Ishikawa (cell line): ENCODE measurements around the gene ADAM19.

Experiments used
- CEBPB ChIP-seq: IDR thresholded peaks from 2 replicates; pipeline ENCODE4 v1.6.1; 2012
- CREB1 ChIP-seq: IDR thresholded peaks from 2 replicates; pipeline ENCODE4 v1.6.1; 2012; ENCODE audit warnings: low read depth
- EGR1 ChIP-seq: IDR thresholded peaks from 2 replicates; pipeline ENCODE4 v1.6.1; 2012
- EP300 ChIP-seq: IDR thresholded peaks from 2 replicates; pipeline ENCODE4 v1.6.1; 2012; ENCODE audit warnings: borderline replicate concordance
- FOXM1 ChIP-seq: IDR thresholded peaks from 2 replicates; pipeline ENCODE4 v1.6.1; 2012; ENCODE audit warnings: low read depth, borderline replicate concordance
- MAX ChIP-seq: IDR thresholded peaks from 2 replicates; pipeline ENCODE4 v1.6.1; 2012
- NFIC ChIP-seq: IDR thresholded peaks from 2 replicates; pipeline ENCODE4 v1.6.1; 2012
- RAD21 ChIP-seq: IDR thresholded peaks from 2 replicates; pipeline ENCODE4 v1.6.1; 2012; ENCODE audit warnings: low read depth
- REST ChIP-seq: IDR thresholded peaks from 2 replicates; pipeline ENCODE4 v1.6.1; 2012; ENCODE audit warnings: low read depth, mild to moderate bottlenecking
- TAF1 ChIP-seq: IDR thresholded peaks from 2 replicates; pipeline ENCODE4 v1.6.1; 2012; ENCODE audit warnings: low read depth, mild to moderate bottlenecking
- TCF12 ChIP-seq: IDR thresholded peaks from 2 replicates; pipeline ENCODE4 v1.6.1; 2012; ENCODE audit warnings: low read depth
- TEAD4 ChIP-seq: IDR thresholded peaks from 2 replicates; pipeline ENCODE4 v1.6.1; 2012
- USF1 ChIP-seq: IDR thresholded peaks from 2 replicates; pipeline ENCODE4 v1.6.1; 2012
- YY1 ChIP-seq: IDR thresholded peaks from 2 replicates; pipeline ENCODE4 v1.6.1; 2012; ENCODE audit warnings: low read depth
- ZBTB7A ChIP-seq: IDR thresholded peaks from 2 replicates; pipeline ENCODE4 v1.6.1; 2012; ENCODE audit warnings: low read depth

The ADAM19 gene

GRCh38 chr5:157455057-157455456 lies 120.5 kb downstream of the ADAM19 start:
- TF ChIP-seq TEAD4 (no peak), USF1 (no peak), CEBPB (no peak), TCF12 (no peak), YY1 (no peak), CREB1 (no peak), REST (no peak), EP300 (no peak), EGR1 (no peak)

GRCh38 chr5:157454273-157454672 lies 121.3 kb downstream of the ADAM19 start:
- TF ChIP-seq TEAD4 (no peak), CREB1 (no peak), CEBPB (no peak)

- no peak for TF ChIP-seq EGR1
These were observed 123.8 kb downstream of the ADAM19 start for GRCh38 chr5:157451806-157452205.

GRCh38 chr5:157450024-157450423 lies 125.6 kb downstream of the ADAM19 start:
- no peak for TF ChIP-seq TEAD4
- TF ChIP-seq CEBPB: no peak
- TF ChIP-seq TAF1: no peak
- TF ChIP-seq TCF12: no peak
- TF ChIP-seq USF1: no peak
- no peak for TF ChIP-seq CREB1
- no peak for TF ChIP-seq ZBTB7A
- TF ChIP-seq EP300: no peak
- no peak for TF ChIP-seq YY1
- TF ChIP-seq MAX: no peak
- no peak for TF ChIP-seq REST
- no peak for TF ChIP-seq NFIC
- no peak for TF ChIP-seq FOXM1
- TF ChIP-seq RAD21: no peak
- no peak for TF ChIP-seq EGR1

GRCh38 chr5:157449011-157449723 lies 126.4 kb downstream of the ADAM19 start:
- TF ChIP-seq EGR1: no peak
- no peak for TF ChIP-seq CREB1
- no peak for TF ChIP-seq TEAD4
- no peak for TF ChIP-seq MAX
- no peak for TF ChIP-seq NFIC
- TF ChIP-seq CEBPB: no peak
- no peak for TF ChIP-seq RAD21
- no peak for TF ChIP-seq EP300
- TF ChIP-seq YY1: no peak
- no peak for TF ChIP-seq TAF1
- TF ChIP-seq REST: no peak
- no peak for TF ChIP-seq TCF12
- TF ChIP-seq USF1: no peak
- no peak for TF ChIP-seq FOXM1
- TF ChIP-seq ZBTB7A: no peak
